Measurements from ENCODE around the gene PRXL2B. TPM values are rescaled to one million over a fixed set of nuclear protein-coding genes. Genes with fewer than 3 reads are reported as not detected.
"Not testable (repeated sequence)": the region's sequence is repeated elsewhere in the genome, so short reads cannot be mapped to it uniquely, and the experiment has no call there.

The PRXL2B gene
- total RNA-seq, 1 donor from 2014 or later: 12.4 TPM

- not testable (repeated sequence) for DNase-seq (ENCODE audit: low spot score)
These were observed 37.1 kb upstream of the PRXL2B start for GRCh38 chr1:2549367-2550029.

- DNase-seq (ENCODE audit: low spot score): not testable (repeated sequence)
These were observed 36.2 kb upstream of the PRXL2B start for GRCh38 chr1:2550309-2550861.

GRCh38 chr1:2551544-2551943, 35.0 kb upstream of the PRXL2B start:
- DNase-seq (ENCODE audit: low spot score): not testable (repeated sequence)

GRCh38 chr1:2552189-2552588, 34.4 kb upstream of the PRXL2B start:
- DNase-seq (ENCODE audit: low spot score): no peak

DNA sequence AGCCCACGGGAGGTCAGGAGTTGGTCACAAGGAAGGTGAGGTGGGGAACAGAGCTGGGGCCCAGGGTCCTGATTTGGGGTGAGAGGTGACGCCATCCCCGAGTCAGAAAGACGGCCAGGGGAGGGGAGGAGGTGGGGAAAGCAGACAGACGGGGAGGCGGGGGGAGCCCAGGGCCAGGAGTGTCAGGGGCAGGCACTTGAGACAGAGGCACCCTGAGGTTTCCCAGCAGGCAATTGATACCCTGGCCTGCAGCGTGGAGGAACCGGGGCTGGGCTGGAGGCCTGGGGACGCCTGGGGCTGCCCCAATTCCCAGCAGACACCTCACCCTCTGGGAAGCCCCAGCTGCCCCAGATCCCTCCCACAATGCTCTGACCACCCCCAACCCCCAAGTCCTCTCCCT, 33.5 kb upstream of the PRXL2B start:
- not testable (repeated sequence) for DNase-seq (ENCODE audit: low spot score)

DNA sequence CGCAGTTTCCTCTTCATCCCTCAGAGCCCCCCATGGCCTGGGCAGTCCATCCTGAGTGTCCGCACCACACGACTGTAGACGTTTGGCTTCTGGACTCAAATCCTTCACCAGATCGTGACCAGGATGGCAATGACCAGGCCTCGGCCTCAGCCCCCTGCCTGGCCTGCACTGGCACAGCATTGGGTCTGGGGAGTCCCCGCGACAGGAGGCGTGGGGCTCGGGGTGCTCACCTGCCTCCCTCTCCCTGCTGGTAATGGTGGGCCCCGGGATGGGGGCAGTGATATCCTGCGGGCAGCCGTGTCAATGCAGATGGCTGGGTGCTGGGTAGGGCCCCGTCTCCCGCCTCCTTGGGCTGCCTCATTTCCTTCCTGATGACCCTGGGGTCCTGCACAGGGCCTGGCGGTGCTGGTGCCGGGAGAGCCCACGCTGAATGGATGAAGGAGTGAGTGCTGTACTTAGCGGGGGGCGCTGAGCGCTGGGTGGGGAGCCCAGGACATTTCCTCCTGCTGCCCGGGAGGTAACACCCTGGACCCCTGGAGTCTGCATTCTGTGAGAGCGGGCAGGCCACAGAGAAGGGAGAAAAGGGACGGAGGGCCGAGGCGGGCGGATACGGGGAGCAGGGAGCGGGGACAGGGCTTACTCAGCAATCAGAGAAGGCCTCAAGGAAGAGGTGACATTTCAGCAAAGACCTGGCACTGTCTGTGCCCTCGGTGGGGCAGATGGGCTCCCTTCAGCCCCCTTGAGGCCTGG, 32.5 kb upstream of the PRXL2B start:
- no peak for DNase-seq (ENCODE audit: low spot score)

GRCh38 chr1:2554621-2555387, 31.8 kb upstream of the PRXL2B start:
- DNase-seq (ENCODE audit: low spot score): no peak

DNA sequence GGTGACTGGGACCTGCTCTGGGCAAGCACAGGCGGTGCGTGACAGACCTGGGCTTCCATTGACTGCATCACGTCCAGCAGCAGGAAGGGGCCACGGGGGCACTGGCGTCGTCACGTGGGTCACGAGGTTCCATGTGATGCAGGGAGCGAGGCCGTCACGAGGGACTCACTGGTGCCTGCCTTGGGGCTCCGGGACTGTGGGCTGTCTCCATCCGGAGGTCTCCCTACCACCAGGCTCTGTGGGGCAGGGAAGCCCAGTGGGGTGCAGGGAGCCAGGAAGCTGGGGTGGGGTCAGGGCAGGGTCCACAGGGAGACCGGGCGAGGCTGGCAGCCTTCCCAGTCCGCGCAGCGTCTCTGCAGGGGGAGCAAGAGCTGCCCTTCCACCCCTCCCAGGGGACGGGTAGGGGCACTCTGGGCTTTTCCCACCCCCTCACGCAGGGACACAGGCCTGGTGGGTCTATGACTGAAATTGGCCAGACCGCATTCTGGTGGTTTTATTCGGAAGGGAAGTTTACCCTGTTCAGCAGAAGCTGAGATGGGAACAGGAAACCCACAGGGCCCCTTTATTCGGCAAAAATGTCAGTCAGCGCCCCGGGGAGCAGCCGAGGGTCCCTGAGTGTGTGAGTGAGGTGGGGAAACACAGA, 30.8 kb upstream of the PRXL2B start:
- peak; percentile 96 for DNase-seq (ENCODE audit: low spot score)

DNA sequence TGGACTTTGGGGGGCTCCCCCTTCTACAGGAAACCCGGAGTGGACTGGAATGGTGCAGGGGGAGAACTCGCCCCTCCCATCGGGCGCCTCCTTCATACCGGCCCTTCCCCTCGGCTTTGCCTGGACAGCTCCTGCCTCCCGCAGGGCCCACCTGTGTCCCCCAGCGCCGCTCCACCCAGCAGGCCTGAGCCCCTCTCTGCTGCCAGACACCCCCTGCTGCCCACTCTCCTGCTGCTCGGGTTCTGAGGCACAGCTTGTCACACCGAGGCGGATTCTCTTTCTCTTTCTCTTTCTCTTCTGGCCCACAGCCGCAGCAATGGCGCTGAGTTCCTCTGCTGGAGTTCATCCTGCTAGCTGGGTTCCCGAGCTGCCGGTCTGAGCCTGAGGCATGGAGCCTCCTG, 30.3 kb upstream of the PRXL2B start, which contains the start of gene TNFRSF14:
Gene TNFRSF14 (plus strand): TSS at position 95 of the 401 bp plus-strand sequence. CDS start 294 bp downstream, at position 389.
- DNase-seq (ENCODE audit: low spot score): no peak

DNA sequence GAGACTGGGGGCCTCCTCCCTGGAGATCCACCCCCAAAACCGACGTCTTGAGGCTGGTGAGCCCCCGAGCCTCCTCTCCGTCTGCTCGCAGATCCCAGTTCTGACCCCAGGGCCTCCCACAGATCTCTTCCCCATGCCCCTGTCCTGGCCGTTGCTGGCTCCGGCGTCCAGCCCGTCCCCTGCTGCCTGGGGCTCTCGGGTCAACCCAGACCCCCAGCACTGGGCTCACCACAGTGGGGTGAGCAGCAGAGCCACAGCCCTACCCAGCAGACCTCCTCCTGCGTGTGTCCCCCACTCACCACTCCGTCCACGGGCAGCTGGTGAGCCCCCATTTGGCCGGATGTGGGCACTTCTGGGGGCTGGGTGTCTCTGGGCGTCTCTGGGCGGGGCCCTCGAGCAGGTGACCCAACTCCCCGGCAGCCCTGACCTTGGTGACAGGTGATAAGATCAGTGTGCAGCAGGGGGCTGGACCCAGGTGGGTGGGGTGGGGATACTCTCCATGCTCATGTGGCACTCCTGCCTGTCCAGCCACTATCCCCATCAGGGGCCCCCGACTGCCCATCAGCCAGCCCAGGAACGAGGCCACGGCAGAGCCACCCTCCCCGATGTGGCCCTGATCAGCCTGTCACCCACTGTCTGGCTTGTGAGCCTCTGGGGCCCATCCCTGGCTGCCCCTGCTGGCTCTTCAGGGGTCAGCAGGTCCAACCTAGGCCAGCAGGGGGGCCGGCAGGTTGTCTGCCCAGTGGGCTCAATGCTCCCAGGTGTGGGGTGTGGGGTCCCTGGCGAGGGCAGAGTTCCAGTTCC, 29.7 kb upstream of the PRXL2B start:
- DNase-seq (ENCODE audit: low spot score): no peak

DNA sequence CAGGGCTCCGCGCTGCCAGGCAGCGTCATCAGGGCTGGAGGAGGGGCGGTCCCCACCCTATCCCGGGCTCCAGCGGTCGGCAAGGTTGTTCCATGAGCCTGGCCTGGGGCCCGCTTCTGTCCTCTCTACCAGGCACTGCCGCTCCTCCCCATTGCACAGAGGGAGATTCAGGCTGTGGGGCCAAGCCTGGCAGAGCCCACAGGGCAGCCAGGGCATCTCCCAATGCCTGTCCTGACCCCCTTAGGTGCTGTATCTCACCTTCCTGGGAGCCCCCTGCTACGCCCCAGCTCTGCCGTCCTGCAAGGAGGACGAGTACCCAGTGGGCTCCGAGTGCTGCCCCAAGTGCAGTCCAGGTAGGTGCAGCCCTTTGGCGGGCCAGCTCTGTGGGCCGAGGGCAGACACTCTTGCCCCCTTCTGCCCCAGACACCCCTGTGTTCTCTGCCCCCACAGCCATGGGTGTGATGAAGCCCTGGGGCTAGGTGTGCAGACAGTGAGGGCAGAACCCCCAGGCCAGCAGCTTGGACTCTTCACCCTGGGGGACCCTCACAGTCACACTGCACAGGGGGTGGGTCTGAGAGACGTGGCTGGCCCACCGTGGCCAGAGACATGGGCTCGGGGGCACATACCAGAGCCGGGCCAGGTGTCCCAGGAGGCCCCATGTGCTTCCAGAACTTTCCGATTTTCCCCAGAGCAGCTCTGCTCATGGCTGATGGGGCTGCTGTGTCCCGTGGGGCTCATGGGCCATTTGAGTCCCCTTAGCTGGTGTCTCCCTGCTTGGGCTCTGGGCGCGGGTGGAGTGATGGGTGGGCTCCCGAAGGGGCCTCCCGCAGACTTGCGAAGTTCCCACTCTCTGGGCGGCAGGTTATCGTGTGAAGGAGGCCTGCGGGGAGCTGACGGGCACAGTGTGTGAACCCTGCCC, 28.8 kb upstream of the PRXL2B start:
- no peak for DNase-seq (ENCODE audit: low spot score)

GRCh38 chr1:2558420-2558819, 28.2 kb upstream of the PRXL2B start:
- no peak for DNase-seq (ENCODE audit: low spot score)

- no peak for DNase-seq (ENCODE audit: low spot score)
These were observed 27.7 kb upstream of the PRXL2B start for GRCh38 chr1:2558861-2559260.

DNA sequence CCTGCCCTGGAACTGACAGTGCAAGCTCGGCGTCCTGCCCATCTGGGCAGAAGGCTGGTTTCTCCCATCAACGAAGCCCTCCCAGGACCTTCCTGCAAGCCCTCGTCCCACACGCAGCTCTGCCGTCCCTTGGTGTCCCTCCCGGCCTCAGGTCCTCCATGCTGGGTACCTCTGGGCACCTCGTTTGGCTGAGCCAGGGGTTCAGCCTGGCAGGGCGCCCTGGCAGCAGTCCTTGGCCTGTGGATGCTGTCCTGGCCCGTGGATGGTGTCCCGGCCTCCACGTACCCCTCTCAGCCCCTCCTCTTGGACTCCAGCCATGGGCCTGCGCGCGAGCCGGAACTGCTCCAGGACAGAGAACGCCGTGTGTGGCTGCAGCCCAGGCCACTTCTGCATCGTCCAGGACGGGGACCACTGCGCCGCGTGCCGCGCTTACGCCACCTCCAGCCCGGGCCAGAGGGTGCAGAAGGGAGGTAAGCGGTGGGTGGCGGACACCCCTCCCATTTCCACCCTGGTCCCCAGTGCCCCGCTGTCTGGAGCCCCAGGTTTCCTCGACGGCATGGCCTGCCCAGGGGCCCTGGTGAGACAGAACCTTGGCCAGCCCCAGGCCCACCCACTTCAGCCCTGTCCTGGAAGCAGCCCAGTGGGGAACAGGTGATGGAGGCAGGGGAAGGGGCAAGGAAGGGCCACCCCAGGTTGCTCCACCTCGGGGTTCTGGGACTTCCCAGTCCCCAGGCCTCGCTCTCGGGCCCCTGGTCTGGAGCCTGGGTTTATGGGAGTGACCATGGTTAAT, 26.9 kb upstream of the PRXL2B start:
- no peak for DNase-seq (ENCODE audit: low spot score)

GRCh38 chr1:2560299-2561073, 26.1 kb upstream of the PRXL2B start:
- no peak for DNase-seq (ENCODE audit: low spot score)

DNA sequence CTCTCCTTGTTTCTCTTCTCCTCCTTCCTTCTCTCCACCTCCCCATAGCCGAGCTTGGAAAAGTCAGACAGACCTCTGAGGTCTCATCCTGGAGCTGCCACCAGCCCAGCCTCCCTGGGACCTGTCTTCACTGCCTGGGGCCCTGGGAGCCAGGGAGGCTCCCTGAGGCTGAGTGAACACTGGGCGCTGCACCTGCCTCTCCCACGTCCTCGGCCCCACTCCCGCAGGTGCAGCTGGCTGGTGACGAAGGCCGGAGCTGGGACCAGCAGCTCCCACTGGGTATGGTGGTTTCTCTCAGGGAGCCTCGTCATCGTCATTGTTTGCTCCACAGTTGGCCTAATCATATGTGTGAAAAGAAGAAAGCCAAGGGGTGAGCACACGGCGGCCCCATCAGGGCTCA, 25.1 kb upstream of the PRXL2B start:
- DNase-seq (ENCODE audit: low spot score): no peak

All from mesenteric fat pad (tissue), 1 donor.